Kidney tubule cell (primary cell): ENCODE measurements around the gene OXT.

Experiments used
- DNase-seq: peaks from one replicate; pipeline ENCODE4 v3.0.0-alpha.2; 2018; ENCODE audit warnings: low spot score

Gene OXT

GRCh38 chr20:3085571-3086072 lies 14.2 kb downstream of the OXT start:
- DNase-seq, result no peak

GRCh38 chr20:3088031-3088430 lies 16.6 kb downstream of the OXT start:
- no peak for DNase-seq

GRCh38 chr20:3090565-3090964 lies 19.1 kb downstream of the OXT start:
- no peak for DNase-seq

GRCh38 chr20:3092611-3093379 lies 21.4 kb downstream of the OXT start:
- DNase-seq, result no peak

GRCh38 chr20:3093861-3094361 lies 22.5 kb downstream of the OXT start:
- no peak for DNase-seq

GRCh38 chr20:3094848-3095629 lies 23.6 kb downstream of the OXT start:
- DNase-seq, result no peak

GRCh38 chr20:3100480-3100879 lies 29.1 kb downstream of the OXT start:
- no peak for DNase-seq

GRCh38 chr20:3101251-3101650 lies 29.8 kb downstream of the OXT start:
- DNase-seq, result no peak

GRCh38 chr20:3101737-3102574 lies 30.5 kb downstream of the OXT start:
- DNase-seq, result no peak

GRCh38 chr20:3102575-3103368 lies 31.4 kb downstream of the OXT start:
- no peak for DNase-seq

GRCh38 chr20:3103369-3104032 lies 32.1 kb downstream of the OXT start:
- DNase-seq, result no peak

- DNase-seq, result no peak
Observed at GRCh38 chr20:3105256-3106137, 34.1 kb downstream of the OXT start.

- DNase-seq, result no peak
Observed at GRCh38 chr20:3106185-3106584, 34.8 kb downstream of the OXT start.

- DNase-seq, result no peak
Observed at GRCh38 chr20:3106658-3107463, 35.4 kb downstream of the OXT start.

- no peak for DNase-seq
Observed at GRCh38 chr20:3107464-3108025, 36.1 kb downstream of the OXT start.

GRCh38 chr20:3109350-3110302 lies 38.2 kb downstream of the OXT start:
- no peak for DNase-seq

- DNase-seq, result no peak
Observed at GRCh38 chr20:3111507-3111906, 40.1 kb downstream of the OXT start.
